Medulla oblongata (tissue), 1 donor: Measurements from ENCODE around the gene LETM1.
A peak's percentile ranks its signal among the peaks of the same experiment; 100 is the strongest.

Experiments
- DNase-seq: peaks from one replicate; pipeline ENCODE4 v3.0.0-alpha.2; 2015; ENCODE audit errors: extremely low spot score

The LETM1 gene

GRCh38 chr4:1826531-1827350 is 29.2 kb downstream of the LETM1 start:
- no peak for DNase-seq

GRCh38 chr4:1825326-1825725 is 30.6 kb downstream of the LETM1 start:
- DNase-seq, result no peak

GRCh38 chr4:1824746-1825145 is 31.2 kb downstream of the LETM1 start:
- DNase-seq, result no peak

GRCh38 chr4:1823545-1823932 is 32.4 kb downstream of the LETM1 start:
- no peak for DNase-seq

- no peak for DNase-seq
These were observed 33.1 kb downstream of the LETM1 start for GRCh38 chr4:1822568-1823544.

- no peak for DNase-seq
These were observed 34.0 kb downstream of the LETM1 start for GRCh38 chr4:1821679-1822567.

GRCh38 chr4:1819816-1820215 is 36.1 kb downstream of the LETM1 start:
- DNase-seq, result no peak

GRCh38 chr4:1819284-1819683 is 36.7 kb downstream of the LETM1 start:
- DNase-seq, result peak; percentile 20

GRCh38 chr4:1815997-1816860 is 39.7 kb downstream of the LETM1 start:
- DNase-seq, result no peak

- DNase-seq, result no peak
These were observed 40.6 kb downstream of the LETM1 start for GRCh38 chr4:1815096-1815996.

- no peak for DNase-seq
These were observed 41.5 kb downstream of the LETM1 start for GRCh38 chr4:1814453-1814852.

GRCh38 chr4:1813915-1814314 is 42.0 kb downstream of the LETM1 start:
- DNase-seq, result no peak

GRCh38 chr4:1813231-1813630 is 42.7 kb downstream of the LETM1 start:
- DNase-seq, result no peak

GRCh38 chr4:1812720-1813119 is 43.2 kb downstream of the LETM1 start:
- no peak for DNase-seq

GRCh38 chr4:1810765-1811164 is 45.2 kb downstream of the LETM1 start:
- no peak for DNase-seq

GRCh38 chr4:1809754-1810502 is 46.0 kb downstream of the LETM1 start:
- peak; percentile 87 for DNase-seq

GRCh38 chr4:1808851-1809753 is 46.9 kb downstream of the LETM1 start:
- DNase-seq, result no peak

- DNase-seq, result no peak
These were observed 47.6 kb downstream of the LETM1 start for GRCh38 chr4:1808396-1808795.
